GM23338 (cell line): Measurements from ENCODE around the gene SGO1. TPM values are rescaled to one million over a fixed set of nuclear protein-coding genes. Genes with fewer than 3 reads are reported as not detected.

Experiments used
- ATAC-seq: fragments of 200-7000 bp; cut with Tn5 transposase; 3 replicates; pipeline ENCODE4 v1.9.1; 2020
- DNase-seq: peaks from one replicate; pipeline ENCODE4 v3.0.0-alpha.2; 2015; ENCODE audit warnings: low spot score
- H2AFZ ChIP-seq: fragments of 200-600 bp; sonication (generic); 2 replicates; pipeline ENCODE4 v1.8.0; 2016; ENCODE audit warnings: antibody characterized with exemption, mild to moderate bottlenecking, moderate library complexity
- H3F3A ChIP-seq: fragments of 200-600 bp; sonication (generic); replicated peaks from 2 replicates; pipeline ENCODE4 v1.8.0; 2017; ENCODE audit warnings: antibody characterized with exemption, mixed run types, low read depth
- H3K27ac ChIP-seq: fragments of 200-600 bp; sonication (generic); 2 replicates; pipeline ENCODE4 v1.6.1; 2016; ENCODE audit warnings: low read depth
- H3K27me3 ChIP-seq: fragments of 200-600 bp; sonication (generic); 2 replicates; pipeline ENCODE4 v1.8.0; 2016; ENCODE audit warnings: mild to moderate bottlenecking, mixed run types, moderate library complexity; ENCODE audit not compliant: insufficient read depth
- H3K36me3 ChIP-seq: fragments of 200-600 bp; sonication (generic); 2 replicates; pipeline ENCODE4 v1.8.0; 2016; ENCODE audit warnings: mild to moderate bottlenecking; ENCODE audit not compliant: insufficient read depth
- H3K4me1 ChIP-seq: fragments of 200-600 bp; sonication (generic); 2 replicates; pipeline ENCODE4 v1.8.0; 2016; ENCODE audit warnings: mild to moderate bottlenecking, moderate library complexity; ENCODE audit not compliant: insufficient read depth
- H3K4me2 ChIP-seq: fragments of 200-600 bp; sonication (generic); 2 replicates; pipeline ENCODE4 v1.7.1; 2017; ENCODE audit warnings: mixed run types
- H3K4me3 ChIP-seq: fragments of 200-600 bp; sonication (generic); 2 replicates; pipeline ENCODE4 v1.6.1; 2016; ENCODE audit warnings: mixed run types
- H3K79me2 ChIP-seq: fragments of 200-600 bp; sonication (generic); replicated peaks from 2 replicates; pipeline ENCODE4 v1.8.0; 2017; ENCODE audit warnings: mild to moderate bottlenecking; ENCODE audit not compliant: insufficient read depth
- H3K9me2 ChIP-seq: fragments of 200-600 bp; sonication (generic); 2 replicates; pipeline ENCODE4 v1.8.0; 2017; ENCODE audit not compliant: insufficient read depth
- H4K20me1 ChIP-seq: fragments of 200-600 bp; sonication (generic); replicated peaks from 2 replicates; pipeline ENCODE4 v1.8.0; 2017; ENCODE audit warnings: mild to moderate bottlenecking; ENCODE audit not compliant: insufficient read depth
- H3K27ac Mint-ChIP-seq: 2 replicates; pipeline ENCODE4 v1.8.0; 2020; ENCODE audit warnings: inconsistent platforms, mild to moderate bottlenecking, moderate library complexity, mixed read lengths
- H3K27me3 Mint-ChIP-seq: 3 replicates; pipeline ENCODE4 v1.8.0; 2022; ENCODE audit warnings: low read depth, mild to moderate bottlenecking, moderate library complexity, mixed read lengths, inconsistent platforms; ENCODE audit not compliant: insufficient read depth, poor library complexity
- H3K36me3 Mint-ChIP-seq: 3 replicates; pipeline ENCODE4 v1.8.0; 2021; ENCODE audit warnings: low read depth, mild to moderate bottlenecking, inconsistent platforms, moderate library complexity, mixed read lengths
- H3K4me1 Mint-ChIP-seq: 3 replicates; pipeline ENCODE4 v1.8.0; 2020; ENCODE audit warnings: mild to moderate bottlenecking, inconsistent platforms, mixed read lengths
- H3K4me3 Mint-ChIP-seq: 3 replicates; pipeline ENCODE4 v1.8.0; 2021; ENCODE audit warnings: moderate library complexity, mild to moderate bottlenecking, inconsistent platforms, mixed read lengths
- H3K9me3 Mint-ChIP-seq: 3 replicates; pipeline ENCODE4 v1.8.0; 2020; ENCODE audit warnings: moderate library complexity, mild to moderate bottlenecking, inconsistent platforms, mixed read lengths
- CREB1 ChIP-seq: fragments of 250-450 bp; sonication (Bioruptor Pico); IDR thresholded peaks from 2 replicates; pipeline ENCODE4 v1.5.0; 2020; ENCODE audit warnings: low read depth, mild to moderate bottlenecking, moderate library complexity
- EZH2 ChIP-seq: fragments of 200-600 bp; sonication (generic); IDR thresholded peaks from one replicate; pipeline ENCODE4 v1.8.0; 2017; ENCODE audit warnings: antibody characterized with exemption, mild to moderate bottlenecking, low read depth; ENCODE audit not compliant: unreplicated experiment
- EZH2phosphoT487 ChIP-seq: fragments of 200-600 bp; sonication (generic); IDR thresholded peaks from one replicate; pipeline ENCODE4 v1.8.1; 2018; ENCODE audit warnings: antibody characterized with exemption; ENCODE audit not compliant: unreplicated experiment
- JUNB ChIP-seq: IDR thresholded peaks from one replicate; pipeline ENCODE4 v1.6.1; 2016; ENCODE audit warnings: antibody characterized with exemption; ENCODE audit not compliant: unreplicated experiment
- NANOG ChIP-seq: IDR thresholded peaks from 2 replicates; pipeline ENCODE4 v1.6.1; 2016; ENCODE audit warnings: antibody characterized with exemption, borderline replicate concordance
- POLR2AphosphoS5 ChIP-seq: IDR thresholded peaks from 2 replicates; pipeline ENCODE4 v1.6.1; 2016; ENCODE audit warnings: antibody characterized with exemption, low read depth
- STAT1 ChIP-seq: IDR thresholded peaks from one replicate; pipeline ENCODE4 v1.6.1; 2016; ENCODE audit warnings: antibody characterized with exemption; ENCODE audit not compliant: unreplicated experiment
- ZNF114 ChIP-seq: fragments of 250-450 bp; sonication (Bioruptor Pico); IDR thresholded peaks from 2 replicates; pipeline ENCODE4 v1.5.0; 2020; ENCODE audit warnings: mild to moderate bottlenecking, moderate library complexity
- ZNF331 ChIP-seq: fragments of 250-450 bp; sonication (Bioruptor Pico); IDR thresholded peaks from 2 replicates; pipeline ENCODE4 v1.5.0; 2020; ENCODE audit warnings: low read depth, mild to moderate bottlenecking, moderate library complexity
- polyA plus RNA-seq: library from polyadenylated mRNA; unstranded; fragments of >200 nt; fragmentation: Nextera tagmentation; extraction: Ambion mirVana; gene quantifications from 2 replicates; pipeline ENCODE4 v1.2.1, GENCODE V29; 2016
- total RNA-seq: library from RNA; depleted of rRNA; stranded (reverse); fragments of >200 nt; shearing (Covaris generic); gene quantifications from 2 replicates; pipeline ENCODE4 v1.2.3, GENCODE V29; 2014
- TF ChIP-seq, protein P1 (sequence below), 2 experiments: fragments of 200-600 bp in 1 of 2; sonication (generic) in 1 of 2; conservative IDR thresholded peaks; 2 replicates each; pipeline versions ENCODE4 v1.5.1 to v1.6.1; 2016 to 2017; ENCODE audit warnings: antibody characterized with exemption in 2 of 2, low read depth in 2 of 2, mild to moderate bottlenecking in 2 of 2, moderate library complexity in 1 of 2
- TF ChIP-seq, protein P2 (sequence below): fragments of 250-450 bp; sonication (Bioruptor Pico); IDR thresholded peaks from 2 replicates; pipeline ENCODE4 v1.5.0; 2020; ENCODE audit warnings: mild to moderate bottlenecking, moderate library complexity
- TF ChIP-seq, protein P3 (sequence below): IDR thresholded peaks from one replicate; pipeline ENCODE4 v1.6.1; 2018; ENCODE audit warnings: antibody characterized with exemption; ENCODE audit not compliant: unreplicated experiment
- TF ChIP-seq, protein P4 (sequence below): IDR thresholded peaks from 2 replicates; pipeline ENCODE4 v1.6.1; 2016; ENCODE audit warnings: antibody characterized with exemption

SGO1 gene
- total and polyA plus RNA-seq, 2 experiments from 2014 or later = 33.0 to 128 TPM

DNA sequence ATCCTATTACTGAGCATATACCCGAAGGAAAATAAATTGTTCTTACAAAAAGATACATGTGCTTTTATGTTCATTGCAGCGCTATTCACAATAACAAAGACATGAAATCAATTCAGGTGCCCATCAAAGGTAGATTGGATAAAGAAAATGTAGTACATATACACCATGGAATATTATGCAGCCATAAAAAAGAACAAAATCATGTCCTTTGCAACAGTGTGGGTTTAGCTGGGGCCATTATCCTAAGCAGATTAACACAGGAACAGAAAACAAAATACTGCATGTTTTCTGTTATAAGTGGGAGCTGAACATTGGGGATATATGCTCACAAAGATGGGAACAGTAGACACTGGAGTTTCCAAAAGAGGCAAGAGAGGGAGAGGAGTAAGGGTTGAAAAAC, 42.5 kb downstream of the SGO1 start:
- no peak for DNase-seq
- Histone ChIP-seq H3K27me3 (no peaks in the 10 kb centered on the region), H3K36me3 (no peaks in the 10 kb centered on the region), H3K4me1 (no peaks in the 10 kb centered on the region; the same call in 1 of the 2 replicates), H4K20me1 (no peaks in the 10 kb centered on the region), H3K27ac (no peak overlapping the region), H2AFZ (no peak overlapping the region), H3K79me2 (no peaks in the 10 kb centered on the region), H3K4me2 (no peak overlapping the region), H3F3A (no peaks in the 10 kb centered on the region), H3K4me3 (no peak overlapping the region), H3K9me2 (no peaks in the 10 kb centered on the region)
- no peaks in the 10 kb centered on the region for H3K9me3 Mint-ChIP-seq
- no peak for ATAC-seq
- H3K27ac Mint-ChIP-seq = no peak overlapping the region
- no peak overlapping the region for H3K4me3 Mint-ChIP-seq
- H3K36me3 Mint-ChIP-seq = no peaks in the 10 kb centered on the region
- peaks cover 10% of the 10 kb centered on the region for H3K4me1 Mint-ChIP-seq
- no peak for TF ChIP-seq NANOG
- TF ChIP-seq POLR2AphosphoS5 = no peak
- no peak for TF ChIP-seq ZNF114 (CRISPR knock-in tag)
- TF ChIP-seq STAT1 = no peak
- TF ChIP-seq ZNF331 (CRISPR knock-in tag) = no peak
- TF ChIP-seq, protein P1, sequence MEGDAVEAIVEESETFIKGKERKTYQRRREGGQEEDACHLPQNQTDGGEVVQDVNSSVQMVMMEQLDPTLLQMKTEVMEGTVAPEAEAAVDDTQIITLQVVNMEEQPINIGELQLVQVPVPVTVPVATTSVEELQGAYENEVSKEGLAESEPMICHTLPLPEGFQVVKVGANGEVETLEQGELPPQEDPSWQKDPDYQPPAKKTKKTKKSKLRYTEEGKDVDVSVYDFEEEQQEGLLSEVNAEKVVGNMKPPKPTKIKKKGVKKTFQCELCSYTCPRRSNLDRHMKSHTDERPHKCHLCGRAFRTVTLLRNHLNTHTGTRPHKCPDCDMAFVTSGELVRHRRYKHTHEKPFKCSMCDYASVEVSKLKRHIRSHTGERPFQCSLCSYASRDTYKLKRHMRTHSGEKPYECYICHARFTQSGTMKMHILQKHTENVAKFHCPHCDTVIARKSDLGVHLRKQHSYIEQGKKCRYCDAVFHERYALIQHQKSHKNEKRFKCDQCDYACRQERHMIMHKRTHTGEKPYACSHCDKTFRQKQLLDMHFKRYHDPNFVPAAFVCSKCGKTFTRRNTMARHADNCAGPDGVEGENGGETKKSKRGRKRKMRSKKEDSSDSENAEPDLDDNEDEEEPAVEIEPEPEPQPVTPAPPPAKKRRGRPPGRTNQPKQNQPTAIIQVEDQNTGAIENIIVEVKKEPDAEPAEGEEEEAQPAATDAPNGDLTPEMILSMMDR (conservative IDR thresholded peaks at IDR 0.05; ENCODE audit: low read depth in 2 of 2) = no peak
- no peak for TF ChIP-seq JUNB
- TF ChIP-seq, protein P2, sequence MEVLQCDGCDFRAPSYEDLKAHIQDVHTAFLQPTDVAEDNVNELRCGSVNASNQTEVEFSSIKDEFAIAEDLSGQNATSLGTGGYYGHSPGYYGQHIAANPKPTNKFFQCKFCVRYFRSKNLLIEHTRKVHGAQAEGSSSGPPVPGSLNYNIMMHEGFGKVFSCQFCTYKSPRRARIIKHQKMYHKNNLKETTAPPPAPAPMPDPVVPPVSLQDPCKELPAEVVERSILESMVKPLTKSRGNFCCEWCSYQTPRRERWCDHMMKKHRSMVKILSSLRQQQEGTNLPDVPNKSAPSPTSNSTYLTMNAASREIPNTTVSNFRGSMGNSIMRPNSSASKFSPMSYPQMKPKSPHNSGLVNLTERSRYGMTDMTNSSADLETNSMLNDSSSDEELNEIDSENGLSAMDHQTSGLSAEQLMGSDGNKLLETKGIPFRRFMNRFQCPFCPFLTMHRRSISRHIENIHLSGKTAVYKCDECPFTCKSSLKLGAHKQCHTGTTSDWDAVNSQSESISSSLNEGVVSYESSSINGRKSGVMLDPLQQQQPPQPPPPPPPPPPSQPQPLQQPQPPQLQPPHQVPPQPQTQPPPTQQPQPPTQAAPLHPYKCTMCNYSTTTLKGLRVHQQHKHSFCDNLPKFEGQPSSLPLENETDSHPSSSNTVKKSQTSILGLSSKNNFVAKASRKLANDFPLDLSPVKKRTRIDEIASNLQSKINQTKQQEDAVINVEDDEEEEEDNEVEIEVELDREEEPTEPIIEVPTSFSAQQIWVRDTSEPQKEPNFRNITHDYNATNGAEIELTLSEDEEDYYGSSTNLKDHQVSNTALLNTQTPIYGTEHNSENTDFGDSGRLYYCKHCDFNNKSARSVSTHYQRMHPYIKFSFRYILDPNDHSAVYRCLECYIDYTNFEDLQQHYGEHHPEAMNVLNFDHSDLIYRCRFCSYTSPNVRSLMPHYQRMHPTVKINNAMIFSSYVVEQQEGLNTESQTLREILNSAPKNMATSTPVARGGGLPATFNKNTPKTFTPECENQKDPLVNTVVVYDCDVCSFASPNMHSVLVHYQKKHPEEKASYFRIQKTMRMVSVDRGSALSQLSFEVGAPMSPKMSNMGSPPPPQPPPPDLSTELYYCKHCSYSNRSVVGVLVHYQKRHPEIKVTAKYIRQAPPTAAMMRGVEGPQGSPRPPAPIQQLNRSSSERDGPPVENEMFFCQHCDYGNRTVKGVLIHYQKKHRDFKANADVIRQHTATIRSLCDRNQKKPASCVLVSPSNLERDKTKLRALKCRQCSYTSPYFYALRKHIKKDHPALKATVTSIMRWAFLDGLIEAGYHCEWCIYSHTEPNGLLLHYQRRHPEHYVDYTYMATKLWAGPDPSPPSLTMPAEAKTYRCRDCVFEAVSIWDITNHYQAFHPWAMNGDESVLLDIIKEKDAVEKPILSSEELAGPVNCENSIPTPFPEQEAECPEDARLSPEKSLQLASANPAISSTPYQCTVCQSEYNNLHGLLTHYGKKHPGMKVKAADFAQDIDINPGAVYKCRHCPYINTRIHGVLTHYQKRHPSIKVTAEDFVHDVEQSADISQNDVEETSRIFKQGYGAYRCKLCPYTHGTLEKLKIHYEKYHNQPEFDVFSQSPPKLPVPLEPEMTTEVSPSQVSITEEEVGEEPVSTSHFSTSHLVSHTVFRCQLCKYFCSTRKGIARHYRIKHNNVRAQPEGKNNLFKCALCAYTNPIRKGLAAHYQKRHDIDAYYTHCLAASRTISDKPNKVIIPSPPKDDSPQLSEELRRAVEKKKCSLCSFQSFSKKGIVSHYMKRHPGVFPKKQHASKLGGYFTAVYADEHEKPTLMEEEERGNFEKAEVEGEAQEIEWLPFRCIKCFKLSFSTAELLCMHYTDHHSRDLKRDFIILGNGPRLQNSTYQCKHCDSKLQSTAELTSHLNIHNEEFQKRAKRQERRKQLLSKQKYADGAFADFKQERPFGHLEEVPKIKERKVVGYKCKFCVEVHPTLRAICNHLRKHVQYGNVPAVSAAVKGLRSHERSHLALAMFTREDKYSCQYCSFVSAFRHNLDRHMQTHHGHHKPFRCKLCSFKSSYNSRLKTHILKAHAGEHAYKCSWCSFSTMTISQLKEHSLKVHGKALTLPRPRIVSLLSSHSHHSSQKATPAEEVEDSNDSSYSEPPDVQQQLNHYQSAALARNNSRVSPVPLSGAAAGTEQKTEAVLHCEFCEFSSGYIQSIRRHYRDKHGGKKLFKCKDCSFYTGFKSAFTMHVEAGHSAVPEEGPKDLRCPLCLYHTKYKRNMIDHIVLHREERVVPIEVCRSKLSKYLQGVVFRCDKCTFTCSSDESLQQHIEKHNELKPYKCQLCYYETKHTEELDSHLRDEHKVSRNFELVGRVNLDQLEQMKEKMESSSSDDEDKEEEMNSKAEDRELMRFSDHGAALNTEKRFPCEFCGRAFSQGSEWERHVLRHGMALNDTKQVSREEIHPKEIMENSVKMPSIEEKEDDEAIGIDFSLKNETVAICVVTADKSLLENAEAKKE (CRISPR knock-in tag) = no peak
- TF ChIP-seq CREB1 = no peak
- TF ChIP-seq EZH2phosphoT487 = no peak
- TF ChIP-seq, protein P3, sequence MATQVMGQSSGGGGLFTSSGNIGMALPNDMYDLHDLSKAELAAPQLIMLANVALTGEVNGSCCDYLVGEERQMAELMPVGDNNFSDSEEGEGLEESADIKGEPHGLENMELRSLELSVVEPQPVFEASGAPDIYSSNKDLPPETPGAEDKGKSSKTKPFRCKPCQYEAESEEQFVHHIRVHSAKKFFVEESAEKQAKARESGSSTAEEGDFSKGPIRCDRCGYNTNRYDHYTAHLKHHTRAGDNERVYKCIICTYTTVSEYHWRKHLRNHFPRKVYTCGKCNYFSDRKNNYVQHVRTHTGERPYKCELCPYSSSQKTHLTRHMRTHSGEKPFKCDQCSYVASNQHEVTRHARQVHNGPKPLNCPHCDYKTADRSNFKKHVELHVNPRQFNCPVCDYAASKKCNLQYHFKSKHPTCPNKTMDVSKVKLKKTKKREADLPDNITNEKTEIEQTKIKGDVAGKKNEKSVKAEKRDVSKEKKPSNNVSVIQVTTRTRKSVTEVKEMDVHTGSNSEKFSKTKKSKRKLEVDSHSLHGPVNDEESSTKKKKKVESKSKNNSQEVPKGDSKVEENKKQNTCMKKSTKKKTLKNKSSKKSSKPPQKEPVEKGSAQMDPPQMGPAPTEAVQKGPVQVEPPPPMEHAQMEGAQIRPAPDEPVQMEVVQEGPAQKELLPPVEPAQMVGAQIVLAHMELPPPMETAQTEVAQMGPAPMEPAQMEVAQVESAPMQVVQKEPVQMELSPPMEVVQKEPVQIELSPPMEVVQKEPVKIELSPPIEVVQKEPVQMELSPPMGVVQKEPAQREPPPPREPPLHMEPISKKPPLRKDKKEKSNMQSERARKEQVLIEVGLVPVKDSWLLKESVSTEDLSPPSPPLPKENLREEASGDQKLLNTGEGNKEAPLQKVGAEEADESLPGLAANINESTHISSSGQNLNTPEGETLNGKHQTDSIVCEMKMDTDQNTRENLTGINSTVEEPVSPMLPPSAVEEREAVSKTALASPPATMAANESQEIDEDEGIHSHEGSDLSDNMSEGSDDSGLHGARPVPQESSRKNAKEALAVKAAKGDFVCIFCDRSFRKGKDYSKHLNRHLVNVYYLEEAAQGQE = no peak
- TF ChIP-seq EZH2 = no peak
- TF ChIP-seq, protein P4, sequence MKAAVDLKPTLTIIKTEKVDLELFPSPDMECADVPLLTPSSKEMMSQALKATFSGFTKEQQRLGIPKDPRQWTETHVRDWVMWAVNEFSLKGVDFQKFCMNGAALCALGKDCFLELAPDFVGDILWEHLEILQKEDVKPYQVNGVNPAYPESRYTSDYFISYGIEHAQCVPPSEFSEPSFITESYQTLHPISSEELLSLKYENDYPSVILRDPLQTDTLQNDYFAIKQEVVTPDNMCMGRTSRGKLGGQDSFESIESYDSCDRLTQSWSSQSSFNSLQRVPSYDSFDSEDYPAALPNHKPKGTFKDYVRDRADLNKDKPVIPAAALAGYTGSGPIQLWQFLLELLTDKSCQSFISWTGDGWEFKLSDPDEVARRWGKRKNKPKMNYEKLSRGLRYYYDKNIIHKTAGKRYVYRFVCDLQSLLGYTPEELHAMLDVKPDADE = no peak
- H3K27me3 Mint-ChIP-seq = no peaks in the 10 kb centered on the region
